GM19372 (cell line): ENCODE measurements around the gene KCNK4.

ENCODE experiments used
- ATAC-seq: cut with Tn5 transposase; IDR thresholded peaks from one replicate; pipeline ENCODE4 v1.9.1; 2021; ENCODE audit warnings: mild to moderate bottlenecking, low read depth, moderate library complexity; ENCODE audit not compliant: unreplicated experiment

KCNK4 gene

GRCh38 chr11:64268025-64268892 is 22.8 kb upstream of the KCNK4 start:
- ATAC-seq, result no peak

GRCh38 chr11:64268893-64269539 is 22.1 kb upstream of the KCNK4 start:
- ATAC-seq, result peak; percentile 3

DNA sequence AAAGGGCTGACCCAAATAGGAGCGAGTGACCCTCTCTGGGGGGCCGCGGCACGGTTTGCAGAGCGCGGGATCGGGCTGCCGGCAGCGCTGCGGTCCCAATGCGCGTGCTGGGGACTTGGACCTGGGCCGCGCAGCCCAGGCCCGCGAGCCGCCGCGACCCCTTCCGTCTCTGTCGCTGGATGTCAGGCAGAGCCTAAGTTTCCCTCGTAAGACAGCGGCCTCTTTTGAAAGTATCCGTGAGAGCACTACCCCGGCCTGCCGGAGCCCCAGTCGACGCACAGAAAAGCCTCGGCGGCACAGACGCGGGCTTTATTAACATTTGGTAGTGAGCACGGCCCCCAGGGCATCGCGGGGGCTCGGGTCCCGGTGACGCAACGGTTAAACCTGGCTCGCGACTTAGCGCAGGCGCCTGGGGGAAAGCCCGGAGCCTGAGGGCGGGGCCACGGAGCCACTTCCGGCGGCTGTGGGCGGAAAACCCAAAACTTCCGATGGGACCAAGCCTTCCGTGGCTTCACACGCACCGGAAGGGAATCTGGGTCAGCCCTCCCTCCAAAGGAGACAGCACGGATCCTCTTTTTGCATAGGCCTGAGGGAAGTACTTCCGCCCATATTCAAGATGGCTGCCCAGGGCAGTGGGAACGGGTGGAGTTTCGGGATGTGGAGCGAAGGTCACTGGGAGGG is 21.4 kb upstream of the KCNK4 start:
- peak; percentile 64 for ATAC-seq

DNA sequence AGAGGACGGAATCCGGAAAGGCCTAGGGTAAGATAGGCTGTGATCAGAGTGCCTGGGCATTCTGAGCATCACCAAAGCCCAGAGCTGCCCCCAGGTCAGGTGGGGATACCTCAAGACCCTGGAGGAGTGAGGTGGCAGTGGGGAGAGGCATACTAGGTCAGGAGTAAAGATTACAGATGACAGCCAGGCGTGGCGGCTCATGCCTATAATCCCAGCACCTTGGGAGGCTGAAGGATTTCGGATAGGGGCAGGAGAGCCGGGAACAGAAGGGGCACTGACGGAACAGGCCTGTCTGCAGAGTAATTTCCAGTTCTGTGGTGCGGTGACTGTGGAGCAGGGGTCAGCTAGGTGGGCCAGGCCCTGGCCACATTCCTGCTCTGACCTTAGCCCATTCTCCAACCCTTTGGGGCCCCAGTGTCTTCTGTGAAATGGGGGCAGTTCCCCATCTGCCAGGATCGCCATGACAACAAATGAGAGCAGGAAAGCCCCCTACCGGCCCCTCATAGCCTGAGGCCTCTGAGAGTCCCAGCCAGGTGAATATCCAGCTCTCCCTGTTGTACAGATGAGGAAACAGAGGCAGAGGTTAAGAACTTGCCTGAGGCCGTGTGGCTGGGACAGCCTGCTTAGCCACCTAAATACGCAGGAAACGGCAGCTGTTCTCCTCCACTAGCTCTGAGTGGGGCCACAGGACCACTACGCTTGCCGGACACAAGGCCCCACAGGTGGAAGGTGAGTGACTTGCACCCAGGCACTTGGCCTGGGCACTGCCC is 15.9 kb upstream of the KCNK4 start:
- ATAC-seq, result no peak

DNA sequence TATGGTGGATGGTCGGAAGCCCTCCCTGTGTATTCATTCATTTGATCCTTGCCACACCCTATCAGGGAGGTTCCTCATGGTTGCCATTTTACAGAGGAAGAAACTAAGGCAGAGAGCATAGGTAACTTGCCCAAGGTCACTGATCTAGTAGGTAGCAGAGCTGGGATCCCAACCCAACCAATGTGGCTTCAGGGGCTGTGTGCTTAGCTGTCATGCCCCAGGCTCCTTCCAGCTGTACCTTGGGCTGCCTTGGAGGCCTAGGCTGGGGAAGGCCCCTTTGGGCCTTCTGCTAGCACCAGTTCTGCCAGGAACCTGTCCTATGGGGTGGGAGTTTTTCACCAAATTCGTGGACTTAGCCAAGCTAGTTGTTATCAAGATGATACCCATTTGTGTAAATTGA is 15.3 kb upstream of the KCNK4 start:
- no peak for ATAC-seq

DNA sequence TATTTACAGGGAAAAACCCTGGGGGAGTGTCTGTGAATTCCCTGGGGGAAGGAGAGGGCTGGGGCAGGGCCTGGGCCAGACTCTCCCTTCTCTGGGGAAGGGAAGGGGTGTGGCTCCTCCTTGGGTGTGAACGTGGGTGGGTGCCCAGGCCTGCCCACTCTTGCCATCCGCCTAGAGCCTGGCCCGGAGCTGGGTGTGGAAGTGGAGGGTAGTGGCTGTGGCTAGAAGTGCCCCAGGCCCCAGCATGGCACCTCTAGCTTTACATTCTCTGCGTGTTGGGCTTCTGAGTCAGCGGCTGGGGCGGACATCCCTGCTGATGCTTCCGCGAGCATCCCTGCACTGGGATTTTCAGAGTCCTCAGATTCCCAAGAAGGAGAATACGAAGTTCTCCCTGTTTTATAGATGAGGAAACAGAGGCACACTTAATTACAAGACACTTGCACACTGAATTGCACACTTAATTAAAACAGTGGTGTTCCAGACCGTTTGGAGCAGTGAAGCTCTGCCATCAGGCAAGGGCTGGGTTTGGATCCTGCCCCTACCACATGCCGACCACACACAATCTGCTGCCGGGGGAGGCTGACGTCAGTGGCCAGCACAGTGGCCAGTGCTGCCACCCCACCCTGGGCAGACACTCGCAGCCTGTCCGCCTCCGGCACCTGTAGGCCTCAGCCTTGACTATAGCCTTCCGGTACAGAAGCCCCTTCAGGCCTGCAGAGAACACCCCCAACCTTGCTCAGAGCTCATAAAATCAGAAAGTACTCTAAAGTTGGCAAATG is 14.3 kb upstream of the KCNK4 start:
- no peak for ATAC-seq

- ATAC-seq, result no peak
Observed at GRCh38 chr11:64278576-64279190, 12.4 kb upstream of the KCNK4 start.

DNA sequence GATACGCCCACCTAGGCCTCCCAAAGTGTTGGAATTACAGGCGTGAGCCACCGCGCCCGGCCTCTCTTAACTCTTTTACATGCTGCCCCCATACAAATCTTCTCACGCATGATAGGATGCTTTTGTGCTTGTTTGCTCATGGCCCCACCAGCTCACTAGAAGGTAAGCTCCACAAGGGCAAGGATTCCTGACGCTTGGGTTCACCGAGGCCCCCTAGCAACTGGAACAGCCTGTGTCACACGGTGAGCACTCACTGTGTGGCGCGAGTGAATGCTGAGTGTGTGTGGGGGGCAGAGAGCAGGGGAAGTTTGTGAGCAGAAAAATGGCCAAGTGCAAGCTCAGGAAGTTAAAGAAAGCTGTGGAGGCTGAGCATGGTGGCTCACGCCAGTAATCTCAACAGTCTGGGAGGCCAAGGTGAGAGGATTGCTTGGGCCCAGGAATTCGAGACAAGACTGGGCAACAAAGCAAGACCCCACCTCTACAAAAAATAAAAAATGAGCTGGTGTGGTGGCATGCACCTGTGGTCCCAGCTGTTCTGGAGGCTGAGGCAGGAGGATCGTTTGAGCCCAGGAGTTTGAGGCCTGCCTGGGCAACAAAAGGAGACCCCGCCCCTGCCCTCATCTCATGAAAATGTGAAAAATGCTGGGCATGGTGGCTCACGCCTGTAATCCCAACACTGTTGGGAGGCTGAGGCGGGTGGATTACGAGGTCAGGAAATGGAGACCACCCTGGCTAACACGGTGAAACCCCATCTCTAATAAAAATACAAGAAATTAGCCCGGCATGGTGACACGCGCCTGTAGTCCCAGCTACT is 8.9 kb upstream of the KCNK4 start:
- no peak for ATAC-seq

DNA sequence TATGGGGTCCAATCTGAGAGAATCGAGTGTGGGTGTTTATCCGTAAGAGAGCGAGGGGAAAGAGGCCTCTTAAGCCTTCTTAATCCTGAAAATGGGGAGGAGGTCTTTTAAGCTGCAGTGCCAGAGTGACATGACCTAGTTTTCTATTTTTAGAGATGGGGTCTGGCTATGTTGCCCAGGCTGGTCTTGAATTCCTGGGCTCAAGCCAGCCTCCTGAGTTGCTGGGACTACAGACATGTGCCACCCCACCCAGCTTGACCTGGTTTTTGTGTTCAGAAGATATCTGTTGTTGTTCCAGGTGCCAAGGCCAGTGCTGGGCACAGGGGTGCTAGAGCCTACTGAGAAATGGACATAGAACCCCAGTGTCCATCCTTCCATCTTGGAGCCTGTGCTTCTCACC is 8.0 kb upstream of the KCNK4 start:
- no peak for ATAC-seq

- peak; percentile 66 for ATAC-seq
Observed at GRCh38 chr11:64284048-64284961, 6.8 kb upstream of the KCNK4 start, which contains the start of gene BAD. Gene BAD (minus strand): TSS chr11:64284665. CDS start chr11:64284368, 297 bp downstream.

DNA sequence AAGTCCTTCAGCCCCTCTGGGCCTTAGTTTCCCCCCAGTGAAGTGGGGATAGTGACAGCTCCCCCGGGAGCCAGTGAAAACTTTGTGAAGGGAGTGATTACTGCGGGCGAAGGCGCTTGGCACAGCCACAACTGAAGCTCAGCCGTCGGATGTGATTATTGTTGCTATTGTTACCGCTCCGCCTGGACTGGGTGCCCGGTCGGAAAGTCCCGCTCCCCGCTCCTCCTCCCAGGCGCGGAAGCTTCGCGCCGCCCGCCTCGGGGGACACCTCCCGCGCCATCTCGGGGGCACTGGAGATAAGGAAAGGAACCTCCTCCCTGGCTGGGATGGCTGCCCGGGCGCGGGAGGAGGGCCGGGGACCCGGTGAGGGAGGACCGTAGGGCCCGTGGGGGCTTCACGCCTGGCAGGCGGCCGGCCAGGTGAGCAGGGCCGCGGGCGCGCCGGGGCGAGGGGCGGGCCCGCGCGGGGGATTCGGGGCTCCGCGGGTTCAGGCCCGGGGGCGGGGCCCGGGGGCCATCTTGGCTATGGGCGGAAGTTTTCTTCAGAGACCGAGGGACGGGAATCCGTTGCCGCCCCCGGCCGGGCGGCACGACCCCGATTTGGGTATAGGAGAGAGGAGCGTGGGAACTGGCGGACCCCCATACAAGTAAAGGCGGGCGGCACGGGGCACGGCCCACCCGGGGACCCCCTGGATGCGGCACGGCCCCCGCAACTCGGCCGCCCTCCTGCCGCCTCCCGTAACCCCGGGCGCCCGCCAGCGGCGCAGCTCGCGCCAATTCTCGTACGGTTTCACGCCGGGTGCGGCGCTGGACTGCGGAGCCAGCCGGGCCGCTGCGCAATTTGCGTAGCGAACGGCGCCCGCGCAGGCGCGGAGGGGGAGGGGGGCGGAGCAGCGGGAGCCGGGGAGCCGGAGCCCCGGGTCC is 5.9 kb upstream of the KCNK4 start, which contains the start of gene GPR137:
GPR137 (plus strand) TSS at position 887 of the 923 bp plus-strand sequence. CDS start 677 bp downstream, outside the sequence.
- ATAC-seq, result peak; percentile 60

GRCh38 chr11:64285885-64286800 is 5.0 kb upstream of the KCNK4 start:
- no peak for ATAC-seq

- no peak for ATAC-seq
Observed at GRCh38 chr11:64286801-64287159, 4.3 kb upstream of the KCNK4 start.

GRCh38 chr11:64287676-64288352 is 3.3 kb upstream of the KCNK4 start:
- no peak for ATAC-seq

DNA sequence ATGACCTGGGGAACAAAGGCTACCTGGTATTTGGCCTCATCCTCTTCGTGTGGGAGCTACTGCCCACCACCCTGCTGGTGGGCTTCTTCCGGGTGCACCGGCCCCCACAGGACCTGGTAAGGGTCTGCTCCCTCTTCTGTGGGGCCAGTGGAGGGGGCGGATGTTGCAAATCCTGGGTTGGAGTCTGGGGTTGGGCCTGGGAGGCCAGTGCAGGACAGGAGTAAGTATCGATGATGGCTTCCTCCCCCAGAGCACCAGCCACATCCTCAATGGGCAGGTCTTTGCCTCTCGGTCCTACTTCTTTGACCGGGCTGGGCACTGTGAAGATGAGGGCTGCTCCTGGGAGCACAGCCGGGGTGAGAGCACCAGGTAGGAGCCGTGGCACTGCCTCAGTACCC is 2.8 kb upstream of the KCNK4 start:
- no peak for ATAC-seq
